Activated naive CD4-positive, alpha-beta T cell treated with anti-CD3 and anti-CD28 coated beads, Interleukin-2, amount 50 U/mL, for 72 hours (primary cell): Measurements from ENCODE around the gene VPS39. TPM values are rescaled to one million over a fixed set of nuclear protein-coding genes. Genes with fewer than 3 reads are reported as not detected.
A peak's percentile ranks its signal among the peaks of the same experiment; 100 is the strongest.

Source experiments
- ATAC-seq, 2 donors: fragments of 150-1000 bp; cut with Tn5 transposase; 2 replicates each; pipeline ENCODE4 v1.10.0; 2021; ENCODE audit warnings: mild to moderate bottlenecking in 2 of 2, moderate library complexity in 2 of 2
- DNase-seq, 2 donors: peaks; one replicate each; pipeline ENCODE4 v3.0.0; 2021 to 2022; ENCODE audit warnings: low spot score in 2 of 2
- H3K27ac Mint-ChIP-seq, 2 donors: one replicate each; pipeline ENCODE4 v1.8.0; 2022; ENCODE audit warnings: mild to moderate bottlenecking in 2 of 2, mixed read lengths in 2 of 2
- H3K36me3 Mint-ChIP-seq, 2 donors: one replicate each; pipeline ENCODE4 v1.8.0; 2022; ENCODE audit warnings: mixed read lengths in 2 of 2
- H3K9me3 Mint-ChIP-seq, 2 donors: one replicate each; pipeline ENCODE4 v1.8.0; 2022; ENCODE audit warnings: mixed read lengths in 2 of 2
- total RNA-seq, 2 donors: library from RNA; stranded (reverse); gene quantifications; one replicate each; pipeline ENCODE4 v1.2.3, GENCODE V29; 2022

VPS39 gene
- total RNA-seq, 2 donors from 2014 or later = 55.2 to 90.7 TPM

DNA sequence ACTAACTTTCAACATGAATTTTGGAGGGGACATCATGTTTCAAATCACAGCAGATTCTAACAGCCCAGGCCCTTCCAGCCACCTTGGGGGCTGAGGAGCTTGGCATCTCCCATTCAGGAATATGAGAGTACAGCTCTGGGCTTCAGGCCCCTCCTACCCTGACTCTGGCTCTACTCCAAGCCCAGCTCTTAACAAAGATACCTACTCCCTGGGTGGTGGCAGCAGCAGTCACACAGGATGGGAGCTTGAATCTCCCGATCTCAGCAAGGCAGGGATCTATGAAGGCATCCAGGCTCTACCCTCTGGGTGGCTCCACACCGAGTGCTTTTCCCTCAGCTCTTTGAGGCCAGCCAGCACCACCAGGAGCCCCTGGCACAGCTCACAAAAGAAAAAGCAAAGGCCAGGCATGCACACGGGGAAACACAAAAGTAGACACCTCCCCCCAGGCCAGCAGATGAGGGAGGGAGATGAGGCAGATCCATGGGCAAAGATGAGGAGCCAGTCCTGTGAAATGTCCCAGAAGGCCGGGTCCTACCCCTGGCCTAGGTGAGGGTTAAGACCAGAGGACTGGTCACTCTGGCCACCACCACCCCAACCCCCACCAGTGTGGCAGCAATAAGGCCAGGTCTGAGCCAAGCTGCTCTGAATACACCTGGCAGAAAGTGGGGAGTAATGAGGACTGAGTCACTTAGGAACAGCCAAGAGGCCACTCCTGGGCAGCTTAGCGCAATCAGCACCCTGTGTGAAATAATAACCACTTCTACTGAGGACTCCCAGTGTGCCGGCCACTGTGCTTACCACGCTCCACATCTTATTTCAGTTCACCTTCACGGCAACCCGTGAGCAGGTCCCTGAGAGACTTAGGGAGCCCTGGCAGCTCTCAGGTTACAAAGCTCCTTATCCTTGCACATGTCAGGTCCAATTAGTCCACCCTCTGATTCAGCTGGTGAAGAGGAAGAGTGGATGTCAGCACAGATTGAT, 76.0 kb downstream of the VPS39 start:
- Mint-ChIP-seq H3K9me3 (no peaks in the 10 kb centered on the region), H3K27ac (peak overlapping the region in 1 of 2 donors; percentile 65), H3K36me3 (no peaks in the 10 kb centered on the region)
- DNase-seq = no peak
- ATAC-seq = no peak

DNA sequence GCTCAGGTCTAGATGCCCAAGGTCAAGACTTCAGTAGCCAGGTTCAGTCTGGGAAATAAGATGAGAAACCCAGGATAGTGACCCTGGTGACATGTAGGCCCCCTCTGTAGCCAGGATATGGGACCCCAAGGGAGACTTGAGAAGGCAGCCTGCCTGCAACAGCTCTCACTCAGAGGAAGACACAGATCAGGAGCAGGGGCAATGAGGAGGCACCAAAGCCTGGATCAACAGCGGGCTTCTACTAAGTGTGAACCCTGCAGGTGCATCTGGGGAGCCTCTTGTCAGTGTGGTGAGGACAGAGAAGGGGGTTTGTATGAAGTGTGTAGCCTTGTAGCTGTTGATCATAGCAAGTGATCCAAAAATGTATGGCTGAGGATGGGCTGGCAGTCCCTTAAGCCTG, 77.1 kb downstream of the VPS39 start:
- H3K27ac Mint-ChIP-seq = no peak overlapping the region
- DNase-seq = no peak
- no peaks in the 10 kb centered on the region for H3K9me3 Mint-ChIP-seq
- ATAC-seq = no peak
- no peaks in the 10 kb centered on the region for H3K36me3 Mint-ChIP-seq

DNA sequence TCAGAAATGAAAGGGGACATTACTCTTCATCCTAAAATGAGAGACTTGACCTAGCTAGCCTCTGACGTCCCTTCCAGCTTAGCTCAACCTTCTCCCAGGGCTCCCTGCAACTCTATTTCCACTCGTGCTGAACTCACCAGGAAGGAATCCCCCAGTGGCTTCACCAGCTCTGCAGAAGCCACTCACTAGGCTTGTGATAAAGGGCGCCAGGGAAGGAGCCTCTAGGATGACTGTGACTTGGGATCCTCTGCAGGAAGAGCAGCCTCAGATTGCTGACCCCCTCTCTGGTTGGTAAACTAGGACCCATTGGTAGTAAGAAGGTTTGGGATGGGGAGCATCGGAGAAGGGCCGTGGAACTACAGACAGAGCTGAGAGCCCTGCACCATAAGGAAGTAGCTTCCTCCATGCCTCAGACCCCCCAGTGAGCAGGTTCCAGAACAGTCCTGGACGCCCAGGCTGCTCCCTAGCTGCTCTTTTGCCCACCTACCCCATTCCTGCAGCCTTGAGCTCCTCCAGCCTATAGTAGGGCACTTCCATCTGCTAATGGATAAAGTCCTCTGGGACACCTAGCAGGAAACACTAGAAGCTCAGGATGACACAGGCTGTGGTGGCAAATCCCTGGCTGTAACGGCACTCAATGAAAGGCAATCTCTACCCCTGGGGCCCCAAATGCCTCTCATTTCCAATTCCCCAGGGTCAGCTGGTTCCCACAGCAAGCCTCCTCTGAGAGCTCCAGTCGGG, 77.7 kb downstream of the VPS39 start:
- Mint-ChIP-seq H3K27ac (no peak overlapping the region), H3K36me3 (no peaks in the 10 kb centered on the region), H3K9me3 (no peaks in the 10 kb centered on the region)
- DNase-seq = peak in 1 of 2 donors; percentile 28
- ATAC-seq = no peak

- DNase-seq = no peak
- H3K27ac Mint-ChIP-seq = no peak overlapping the region
- ATAC-seq = peak in 1 of 2 donors; percentile 81
These were observed 78.7 kb downstream of the VPS39 start for GRCh38 chr15:42129364-42129763.

GRCh38 chr15:42128476-42128875, 79.6 kb downstream of the VPS39 start:
- ATAC-seq = no peak
- no peaks in the 10 kb centered on the region for H3K9me3 Mint-ChIP-seq
- H3K36me3 Mint-ChIP-seq = no peaks in the 10 kb centered on the region
- DNase-seq = no peak
- H3K27ac Mint-ChIP-seq = no peak overlapping the region

More at GRCh38 chr15:42129364-42129763, 78.7 kb downstream of the VPS39 start:
- Mint-ChIP-seq H3K36me3 (no peaks in the 10 kb centered on the region), H3K9me3 (no peaks in the 10 kb centered on the region)

GRCh38 chr15:42123546-42123945, 84.6 kb downstream of the VPS39 start:
- no peaks in the 10 kb centered on the region for H3K36me3 Mint-ChIP-seq
- H3K27ac Mint-ChIP-seq = no peak overlapping the region
- ATAC-seq (no peak), DNase-seq (no peak)
- H3K9me3 Mint-ChIP-seq = no peaks in the 10 kb centered on the region

- ATAC-seq = no peak
- no peaks in the 10 kb centered on the region for H3K36me3 Mint-ChIP-seq
- no peak overlapping the region for H3K27ac Mint-ChIP-seq
- H3K9me3 Mint-ChIP-seq = no peaks in the 10 kb centered on the region
- no peak for DNase-seq
These were observed 86.4 kb downstream of the VPS39 start for GRCh38 chr15:42121682-42122081.

DNA sequence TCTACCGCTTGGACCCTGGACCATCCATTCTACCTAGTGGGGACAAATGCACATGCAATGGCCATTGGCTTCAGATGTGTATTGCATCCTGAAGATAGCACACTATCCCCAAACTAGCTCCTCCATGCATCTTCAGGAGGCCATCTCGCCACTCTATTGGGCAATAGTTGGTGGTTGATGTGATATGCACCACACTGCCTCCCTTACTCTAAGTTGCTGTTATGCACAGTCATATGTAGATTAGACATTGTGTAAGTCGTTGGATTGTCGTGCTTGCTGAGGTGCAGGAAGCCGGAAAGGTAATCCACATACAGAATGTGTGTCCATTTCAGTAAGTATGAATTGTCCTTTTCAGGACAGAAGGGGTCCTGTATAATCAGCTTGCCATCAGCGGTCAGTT, 87.1 kb downstream of the VPS39 start:
- ATAC-seq (no peak), DNase-seq (no peak)
- no peaks in the 10 kb centered on the region for H3K36me3 Mint-ChIP-seq
- H3K9me3 Mint-ChIP-seq = no peaks in the 10 kb centered on the region
- no peak overlapping the region for H3K27ac Mint-ChIP-seq

DNA sequence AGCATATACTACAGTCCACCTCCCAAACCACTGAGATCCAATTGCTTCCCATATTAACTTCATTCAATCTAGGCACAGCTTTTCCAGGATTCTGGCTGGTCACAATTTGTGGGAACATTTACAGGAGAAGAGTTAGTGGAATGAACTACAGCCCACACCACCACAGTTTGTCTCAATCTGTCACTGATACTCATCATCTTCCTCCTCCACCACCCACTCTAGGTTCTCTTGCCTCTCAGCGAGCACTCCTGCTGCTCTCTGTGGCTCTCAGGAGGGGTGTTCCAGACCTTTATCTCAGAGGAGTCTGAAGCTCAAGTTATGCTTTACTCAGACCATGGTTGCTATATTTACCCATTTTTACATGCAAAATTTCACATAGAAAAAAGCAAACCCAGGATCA, 87.8 kb downstream of the VPS39 start:
- Mint-ChIP-seq H3K36me3 (no peaks in the 10 kb centered on the region), H3K27ac (no peak overlapping the region), H3K9me3 (no peaks in the 10 kb centered on the region)
- ATAC-seq (no peak), DNase-seq (no peak)

DNA sequence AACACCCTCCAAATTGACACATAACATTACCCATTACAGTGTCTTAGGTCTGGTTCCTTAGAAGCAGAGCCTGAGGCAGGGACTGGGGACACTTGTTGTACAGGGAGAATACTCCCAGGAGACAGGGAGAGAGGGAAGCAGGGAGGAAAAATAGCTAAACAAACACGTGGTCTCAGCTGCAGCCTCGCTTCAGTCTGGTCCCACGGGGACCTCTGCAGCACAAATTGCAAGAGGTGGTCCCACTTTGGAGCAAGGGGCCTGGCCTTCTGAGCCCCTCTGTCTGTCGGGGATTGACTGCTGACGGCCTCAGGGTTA, 88.7 kb downstream of the VPS39 start:
- Mint-ChIP-seq H3K9me3 (no peaks in the 10 kb centered on the region), H3K36me3 (no peaks in the 10 kb centered on the region), H3K27ac (no peak overlapping the region)
- DNase-seq (no peak), ATAC-seq (no peak)

DNA sequence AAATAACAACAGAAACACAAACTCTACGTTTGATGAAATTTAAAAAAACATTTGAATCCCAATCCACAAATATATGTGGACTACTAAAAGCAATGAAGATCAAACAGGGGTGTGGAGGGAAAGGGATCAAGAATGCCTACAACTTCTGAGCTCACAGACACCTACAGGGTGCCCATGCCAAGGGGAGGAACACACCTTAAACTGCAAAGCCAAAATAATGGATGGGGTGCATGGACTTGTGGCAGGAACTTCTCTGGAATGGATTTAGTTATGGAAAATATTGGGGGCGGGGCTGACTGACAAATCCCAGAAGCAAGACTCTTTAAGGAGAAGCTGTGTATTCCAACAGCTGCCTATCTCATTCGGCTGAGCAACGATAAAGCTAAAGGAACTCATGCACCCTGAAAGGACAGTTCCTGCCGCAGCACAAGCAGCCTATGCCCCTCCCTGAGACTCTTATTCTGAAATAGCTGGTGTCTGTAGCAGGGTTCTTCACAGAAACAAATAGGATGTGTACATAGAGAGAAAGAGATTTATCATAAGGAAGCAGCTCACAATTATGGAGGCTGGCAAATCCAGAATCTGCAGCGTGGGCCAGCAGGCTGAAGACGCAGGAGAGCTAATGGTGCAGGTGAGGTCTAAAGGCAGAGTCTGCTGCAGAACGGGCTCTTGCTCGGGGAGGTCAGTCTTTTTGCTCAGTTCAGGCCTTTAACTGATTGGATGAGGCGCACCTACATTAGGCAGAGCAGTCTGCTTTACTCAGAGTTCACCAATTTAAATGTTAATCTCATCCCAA, 89.3 kb downstream of the VPS39 start:
- H3K36me3 Mint-ChIP-seq = no peaks in the 10 kb centered on the region
- H3K27ac Mint-ChIP-seq = no peak overlapping the region
- DNase-seq = no peak
- no peaks in the 10 kb centered on the region for H3K9me3 Mint-ChIP-seq
- ATAC-seq = no peak

DNA sequence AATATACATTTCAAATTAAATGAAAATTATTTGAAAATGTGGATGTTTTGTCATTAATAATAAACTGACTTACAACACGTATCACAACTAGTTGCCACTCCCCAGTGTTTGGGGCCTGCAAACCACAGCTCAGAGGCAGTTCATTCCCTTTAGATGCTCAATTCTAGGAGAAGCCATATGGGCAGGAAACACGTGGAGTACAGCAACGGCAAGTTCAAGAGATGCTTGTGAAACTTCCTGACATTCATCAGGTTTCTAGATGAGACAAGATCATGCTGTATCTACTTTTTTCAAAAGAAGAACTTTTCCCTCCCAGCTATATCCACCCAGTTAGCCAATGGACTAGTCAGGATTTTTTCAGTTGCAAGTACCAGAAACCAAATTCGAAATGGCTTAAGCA, 96.2 kb downstream of the VPS39 start:
- H3K36me3 Mint-ChIP-seq = no peaks in the 10 kb centered on the region
- no peak for ATAC-seq

GRCh38 chr15:42110367-42110766, 97.7 kb downstream of the VPS39 start:
- H3K9me3 Mint-ChIP-seq = peaks cover 0 to 4% of the 10 kb centered on the region in 2 donors
- ATAC-seq (no peak), DNase-seq (no peak)
- H3K27ac Mint-ChIP-seq = no peak overlapping the region
- H3K36me3 Mint-ChIP-seq = no peaks in the 10 kb centered on the region

More for the DNA sequence above, 96.2 kb downstream of the VPS39 start:
- Mint-ChIP-seq H3K27ac (no peak overlapping the region), H3K9me3 (peaks cover 0 to 4% of the 10 kb centered on the region in 2 donors)
- no peak for DNase-seq

DNA sequence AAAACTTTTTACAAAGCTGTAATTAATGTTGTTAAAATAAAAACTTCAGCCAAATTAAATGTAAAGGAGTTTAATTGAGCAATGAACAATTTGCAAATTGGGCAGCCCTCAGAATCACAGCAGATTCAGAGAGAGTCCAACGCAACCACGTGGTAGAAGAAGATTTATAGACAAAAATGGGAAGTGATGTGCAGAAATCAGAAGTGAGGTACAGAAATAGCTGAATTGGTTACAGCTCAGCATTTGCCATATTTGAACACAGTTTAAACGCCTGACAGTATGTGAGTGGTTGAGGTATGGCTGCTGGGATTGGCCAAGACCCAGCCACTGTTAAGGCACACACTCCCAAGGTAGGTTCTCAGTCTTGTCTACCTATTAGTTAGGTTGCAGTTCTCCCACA, 99.3 kb downstream of the VPS39 start:
- no peak for DNase-seq
- H3K9me3 Mint-ChIP-seq = peaks cover 0 to 4% of the 10 kb centered on the region in 2 donors
- no peak overlapping the region for H3K27ac Mint-ChIP-seq
- H3K36me3 Mint-ChIP-seq = no peaks in the 10 kb centered on the region
- ATAC-seq = no peak
